Umbilical cord (tissue), 2 donors: Measurements from ENCODE around the gene ELL. TPM values are rescaled to one million over a fixed set of nuclear protein-coding genes. Genes with fewer than 3 reads are reported as not detected.
A peak's percentile ranks its signal among the peaks of the same experiment; 100 is the strongest.

Experiments used
- DNase-seq: peaks from one replicate; pipeline ENCODE4 v3.0.0-alpha.2; 2015; ENCODE audit warnings: low spot score
- total RNA-seq: library from RNA; depleted of rRNA; stranded (reverse); fragments of >200 nt; gene quantifications from one replicate; pipeline ENCODE4 v1.2.3, GENCODE V29; 2014; ENCODE audit warnings: low replicate concordance; ENCODE audit not compliant: insufficient read depth

Gene ELL
- total RNA-seq, 1 donor from 2014 or later = 22.6 TPM

DNA sequence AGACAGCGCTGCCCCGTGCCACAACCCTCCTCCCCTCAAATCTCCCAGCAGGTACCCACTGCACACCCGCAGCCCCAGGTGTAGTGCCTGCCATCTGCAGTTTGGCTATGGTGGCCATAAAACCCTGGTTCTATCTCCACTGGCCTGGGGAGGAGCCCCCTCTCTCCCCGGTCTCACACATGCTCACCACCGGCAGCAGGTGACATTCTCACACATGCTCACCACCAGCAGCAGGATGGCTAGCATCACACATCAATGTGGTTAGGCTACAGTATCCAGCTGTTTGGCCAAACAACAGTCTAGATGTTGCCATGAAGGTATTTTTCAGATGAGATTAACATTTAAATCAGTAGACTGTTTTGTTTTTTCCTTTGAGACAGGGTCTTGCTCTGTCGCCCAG is 31.1 kb downstream of the ELL start:
- DNase-seq = no peak

DNA sequence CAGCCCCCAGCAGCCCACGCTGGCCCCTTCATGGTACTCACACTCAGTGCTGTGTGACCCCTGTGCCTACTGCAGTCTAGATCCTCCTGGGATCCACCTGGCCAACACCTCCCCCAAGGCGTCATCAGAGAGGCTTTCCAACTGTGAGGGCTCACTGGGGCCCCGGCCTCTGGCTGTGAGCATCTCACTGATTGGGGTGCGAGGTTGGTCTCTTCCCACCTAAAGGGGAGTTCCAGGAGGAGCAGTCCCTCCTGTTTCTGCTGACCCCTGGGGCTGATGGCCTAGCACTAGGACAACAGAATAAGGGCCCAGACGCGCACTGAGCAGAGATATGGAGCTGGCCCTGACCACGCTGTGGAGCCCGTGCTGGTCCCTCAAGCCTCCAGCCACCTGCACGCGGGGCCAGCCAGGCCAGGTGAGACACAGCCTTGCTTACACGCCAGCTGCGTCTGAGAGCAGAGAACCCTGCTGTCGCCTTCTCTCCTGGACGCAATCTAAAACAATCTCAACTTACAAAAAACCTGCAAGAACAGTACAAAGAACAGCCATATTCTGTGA is 32.2 kb downstream of the ELL start:
- no peak for DNase-seq

DNA sequence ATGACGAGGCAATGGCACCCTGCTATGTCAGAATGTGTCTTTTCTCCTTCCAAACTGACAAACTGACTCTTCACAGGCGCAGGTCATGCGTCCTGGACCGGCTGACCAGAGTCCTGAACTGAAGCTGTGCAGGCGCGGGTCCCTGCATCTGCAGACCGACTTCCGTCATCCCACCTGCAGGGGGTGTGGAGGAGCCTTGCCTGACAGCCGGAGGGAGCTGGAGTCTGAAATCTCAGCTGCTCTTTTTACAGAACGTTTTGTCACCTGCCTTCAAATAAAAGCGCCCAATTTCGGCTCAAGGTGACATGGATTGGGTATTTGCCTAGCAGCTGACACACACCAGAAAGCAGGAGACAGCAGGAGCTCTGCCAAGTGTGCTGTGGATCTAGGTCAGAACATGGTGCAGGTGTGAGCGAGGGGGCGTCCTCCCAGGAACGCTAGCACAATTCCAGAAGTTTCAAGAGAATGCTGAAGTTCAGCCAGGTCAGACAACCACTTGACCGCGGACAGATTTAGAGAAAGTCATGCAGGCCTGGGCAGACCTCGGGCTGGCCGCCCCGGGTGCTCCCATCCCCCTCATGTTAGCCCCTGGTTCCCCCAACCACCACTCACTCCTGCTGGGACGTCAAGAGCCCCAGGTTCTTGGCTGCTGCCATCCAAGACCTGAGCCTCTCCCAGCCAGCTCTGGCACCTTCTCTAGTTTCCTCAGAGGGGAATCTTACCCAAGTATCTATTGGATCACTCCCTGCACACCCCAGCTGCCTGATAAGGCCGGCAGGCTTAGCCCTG is 32.8 kb downstream of the ELL start:
- DNase-seq = no peak

DNA sequence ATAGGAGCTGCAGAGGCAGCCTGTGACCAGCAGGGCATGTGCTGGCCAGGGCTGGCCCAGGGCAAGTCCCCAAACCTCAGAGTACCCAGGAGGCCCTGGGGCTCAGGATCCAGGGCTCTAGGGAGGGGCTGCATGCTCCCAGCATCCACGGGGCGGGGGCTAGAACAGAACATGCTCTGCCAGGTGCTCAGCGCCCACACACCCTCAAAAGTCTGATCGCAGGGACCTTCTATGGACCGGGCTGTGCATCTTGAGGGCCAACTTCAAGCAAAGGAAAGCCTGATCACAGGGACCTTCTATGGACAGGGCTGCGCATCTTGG is 33.5 kb downstream of the ELL start:
- no peak for DNase-seq

DNA sequence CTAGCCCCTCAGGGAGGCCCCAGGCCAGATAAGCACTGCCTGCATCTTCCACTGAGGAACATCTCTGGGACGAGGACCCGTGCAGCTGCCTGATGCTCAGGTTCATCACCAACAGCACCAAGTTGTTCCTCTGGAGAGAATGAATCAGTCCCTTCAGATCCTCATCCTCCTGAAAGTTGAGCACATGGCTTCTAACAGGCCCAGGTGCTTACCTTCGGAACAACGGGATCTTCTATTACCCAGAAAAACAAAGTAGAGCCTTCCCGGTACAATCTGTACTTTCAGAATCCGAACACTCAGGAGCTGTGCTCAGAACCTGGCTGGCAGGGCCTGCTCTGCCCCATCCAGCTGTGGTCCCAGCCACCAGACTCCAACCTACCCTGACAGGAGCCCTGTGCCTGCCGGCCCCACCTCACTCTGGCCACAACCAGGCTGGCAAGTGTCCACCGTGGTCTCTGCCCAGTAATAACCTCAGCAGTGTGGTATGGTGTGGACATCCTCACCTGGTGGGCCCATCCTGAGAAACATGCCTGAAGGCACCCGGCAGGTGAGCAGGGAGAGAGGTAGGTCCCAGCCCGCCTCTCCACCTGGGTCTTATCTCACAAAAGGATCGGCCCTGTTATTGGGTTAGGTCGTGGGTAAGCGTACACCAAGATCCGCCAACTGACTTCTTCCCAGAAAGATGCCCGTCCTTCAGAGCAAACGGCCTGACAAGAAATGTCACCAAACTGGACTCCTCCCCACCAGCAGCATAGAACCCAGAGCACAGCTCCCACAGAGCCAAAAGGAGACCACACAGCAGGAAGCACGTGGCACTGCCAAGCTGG is 34.1 kb downstream of the ELL start:
- DNase-seq = no peak

DNA sequence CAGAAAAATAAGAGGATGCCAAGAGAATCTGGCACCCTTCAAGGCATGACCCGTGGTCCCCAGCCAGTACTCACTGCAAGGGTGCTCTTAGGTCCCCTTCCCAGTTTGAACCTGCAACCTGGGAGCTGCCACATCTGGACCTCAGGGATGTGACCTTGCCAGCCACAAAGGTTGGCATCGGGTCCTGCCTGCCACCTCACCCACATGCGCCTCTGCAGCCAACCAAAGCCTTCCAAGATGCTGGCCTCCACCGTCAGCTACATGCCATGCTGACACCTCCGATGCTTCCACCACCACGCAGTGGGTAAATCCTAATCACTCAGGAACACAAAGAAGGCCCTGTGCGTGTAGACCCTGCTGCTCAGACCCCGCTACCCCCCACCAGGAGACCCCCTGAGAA is 35.1 kb downstream of the ELL start:
- DNase-seq = no peak

DNA sequence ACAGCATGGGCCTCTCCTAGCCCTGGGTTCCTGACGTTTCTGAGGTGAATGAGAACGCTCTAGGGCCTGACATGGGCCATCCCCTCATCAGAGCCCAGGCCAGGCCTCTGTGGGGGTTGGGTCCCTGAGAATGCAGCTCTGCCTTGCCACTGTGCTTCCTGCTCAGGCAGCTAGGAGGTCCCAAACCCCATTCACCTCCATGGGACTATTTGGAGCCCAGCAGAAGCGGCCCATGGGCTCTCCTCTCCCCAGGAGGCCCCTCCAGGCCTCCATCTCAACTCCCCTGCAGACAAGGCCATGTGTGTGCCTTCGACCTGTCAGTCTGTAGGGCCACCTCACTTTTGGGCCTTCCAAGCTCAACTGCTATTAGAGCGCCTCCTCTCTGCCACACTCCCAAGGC is 36.9 kb downstream of the ELL start:
- DNase-seq = no peak

DNA sequence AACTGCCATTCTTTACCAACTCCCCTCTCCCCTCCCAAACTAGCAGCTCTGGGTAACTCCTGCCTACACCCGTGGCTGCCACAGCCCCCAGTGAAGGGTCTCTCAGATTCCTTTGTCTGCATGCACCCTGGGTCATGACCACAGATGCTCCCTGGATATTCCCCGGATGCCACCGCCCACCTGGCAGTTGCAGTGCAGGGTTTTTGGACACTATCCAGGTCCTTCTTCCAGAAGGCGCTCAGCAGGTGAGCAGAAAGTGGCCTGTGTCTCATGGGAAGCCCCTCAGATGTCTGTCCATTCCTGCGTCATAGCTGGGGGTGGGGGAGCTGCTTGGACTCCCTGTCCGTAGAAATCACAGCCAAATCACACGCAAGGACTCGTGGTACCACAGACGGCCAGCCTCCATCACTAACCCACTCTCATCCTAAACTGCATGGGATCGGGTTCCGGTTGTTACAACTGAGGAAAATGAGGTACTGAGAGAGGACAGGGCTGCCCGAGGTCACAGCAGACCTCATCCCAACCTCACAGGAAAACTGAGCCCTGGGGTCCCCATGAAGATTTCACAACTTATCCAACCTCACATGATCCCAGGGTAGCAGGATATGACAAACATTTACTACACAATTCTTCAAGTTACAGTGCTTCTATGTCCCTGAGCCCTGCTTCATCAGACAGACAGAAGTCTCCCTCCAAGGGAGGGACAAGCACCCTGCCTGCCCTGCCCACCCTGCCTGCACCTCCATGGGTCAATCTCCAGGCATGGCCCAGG is 38.6 kb downstream of the ELL start:
- no peak for DNase-seq

DNA sequence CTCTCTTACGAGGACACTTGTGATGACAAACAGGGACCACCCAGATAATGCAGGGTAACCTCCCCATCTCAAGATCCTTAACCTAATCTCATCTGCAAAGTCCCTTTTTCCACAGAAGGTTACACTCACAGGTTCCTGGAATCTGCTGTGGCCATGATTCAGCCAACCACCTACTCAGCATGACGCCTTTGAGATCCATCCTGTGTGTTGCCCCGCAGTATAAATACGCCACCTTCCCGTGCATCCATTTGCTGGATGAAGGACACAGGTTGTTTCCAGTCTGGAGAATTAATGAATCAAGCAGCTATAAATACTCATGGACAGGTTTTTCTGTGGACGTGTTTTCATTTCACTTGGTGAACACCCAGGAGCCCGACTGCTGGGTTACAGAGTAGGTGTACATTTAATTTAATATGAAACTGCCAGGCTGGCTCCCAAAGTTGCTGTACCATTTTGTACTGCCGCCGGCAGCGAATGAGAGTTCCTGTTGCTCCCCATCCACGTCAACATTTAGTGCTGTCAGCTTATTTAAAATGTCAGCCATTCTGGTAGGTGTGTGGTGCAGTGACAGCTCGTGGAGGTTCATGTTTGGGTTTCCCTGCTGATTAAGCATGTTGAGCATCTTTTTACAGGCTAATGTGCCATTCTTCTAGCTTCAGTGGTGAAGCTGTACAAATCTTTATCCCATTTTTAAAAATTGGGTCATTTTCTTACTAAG is 40.2 kb downstream of the ELL start:
- no peak for DNase-seq

DNA sequence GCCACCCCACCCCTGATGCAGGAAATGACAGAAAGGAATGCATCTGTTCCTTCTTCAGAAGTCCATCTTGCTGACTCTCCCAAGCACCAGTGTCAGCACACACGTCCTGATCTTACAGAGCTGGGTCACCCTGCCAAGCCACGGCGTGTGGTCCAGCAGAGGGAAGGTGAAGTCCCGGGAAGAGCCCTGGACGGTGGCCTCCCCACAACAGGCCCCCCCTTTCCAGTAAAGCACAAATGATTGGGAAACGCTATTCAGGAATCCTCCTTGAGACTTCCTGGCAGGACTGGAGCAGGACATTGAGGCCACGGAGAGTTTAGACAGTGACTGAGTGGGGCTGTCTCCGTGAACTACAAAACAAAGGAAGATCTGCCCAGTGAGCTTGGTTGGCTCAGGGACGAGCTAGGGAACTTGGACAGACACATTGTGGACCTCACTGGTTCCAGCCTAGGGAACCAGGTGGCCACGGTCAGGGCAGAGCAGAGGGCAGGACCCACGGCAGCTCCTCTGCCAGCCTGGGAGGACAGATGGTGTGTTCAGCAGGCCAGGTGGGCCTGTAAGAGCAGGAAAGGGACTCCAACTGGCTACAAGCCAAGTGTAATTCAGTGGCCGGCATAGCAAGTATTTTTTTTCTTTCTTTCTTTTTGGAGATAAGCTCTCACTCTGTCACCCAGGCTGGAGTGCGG is 41.7 kb downstream of the ELL start:
- peak; percentile 50 for DNase-seq

DNA sequence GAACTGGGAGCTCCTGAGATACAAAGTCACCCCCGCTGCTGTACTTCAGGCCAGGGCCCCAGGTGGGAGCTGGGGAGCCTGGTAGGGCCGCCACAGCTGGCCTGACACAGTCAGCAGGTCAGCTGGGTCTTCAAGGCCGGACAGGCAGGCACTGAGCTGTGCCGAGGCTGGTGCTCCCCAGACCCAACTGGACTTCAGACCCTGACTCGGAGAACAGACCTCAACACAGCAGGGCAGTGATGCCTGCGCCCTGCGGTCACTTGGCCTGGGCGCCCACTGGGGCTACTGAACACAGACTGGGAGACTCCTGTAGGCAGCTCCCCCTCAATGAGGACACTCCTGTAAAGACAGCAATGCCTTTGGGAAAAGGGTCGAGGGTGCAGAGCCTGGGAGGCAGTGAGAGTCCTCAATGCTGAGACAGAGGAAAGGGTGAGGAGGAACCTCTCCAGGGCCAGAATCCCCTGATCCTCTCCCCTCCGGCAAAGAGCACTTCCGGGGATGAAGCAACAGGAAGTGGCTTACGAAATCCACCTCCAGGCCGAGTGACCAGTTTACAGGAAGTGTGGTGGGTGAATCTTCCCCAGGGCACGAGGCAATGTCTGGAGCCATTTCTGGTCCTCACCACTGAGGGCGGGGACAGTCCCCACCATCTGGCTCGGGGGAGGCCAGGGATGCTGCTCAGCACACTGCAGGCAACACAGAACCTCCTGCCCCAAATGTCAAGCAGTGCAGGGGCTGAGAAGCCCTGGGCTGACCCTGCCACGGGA is 43.1 kb downstream of the ELL start:
- peak; percentile 80 for DNase-seq

DNA sequence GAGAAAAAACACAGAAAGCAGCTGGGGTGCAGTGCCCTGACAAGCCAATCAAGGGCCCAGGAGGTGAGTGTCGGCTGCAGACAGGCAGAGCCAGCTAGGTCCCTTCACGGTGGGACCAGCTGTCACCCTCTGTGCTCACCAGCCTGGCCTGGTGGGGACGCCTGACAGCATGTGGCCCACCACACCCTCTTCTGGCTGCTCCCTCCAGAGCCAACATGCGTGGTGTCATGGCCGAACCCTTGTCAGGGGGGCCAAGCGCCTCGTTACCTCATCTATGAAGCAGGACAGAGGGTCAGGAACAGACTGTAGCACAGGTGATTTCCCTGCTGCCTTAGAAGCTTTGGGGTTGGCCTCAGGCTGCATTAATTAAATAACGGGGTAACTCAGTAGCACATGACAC is 43.9 kb downstream of the ELL start:
- DNase-seq = no peak

DNA sequence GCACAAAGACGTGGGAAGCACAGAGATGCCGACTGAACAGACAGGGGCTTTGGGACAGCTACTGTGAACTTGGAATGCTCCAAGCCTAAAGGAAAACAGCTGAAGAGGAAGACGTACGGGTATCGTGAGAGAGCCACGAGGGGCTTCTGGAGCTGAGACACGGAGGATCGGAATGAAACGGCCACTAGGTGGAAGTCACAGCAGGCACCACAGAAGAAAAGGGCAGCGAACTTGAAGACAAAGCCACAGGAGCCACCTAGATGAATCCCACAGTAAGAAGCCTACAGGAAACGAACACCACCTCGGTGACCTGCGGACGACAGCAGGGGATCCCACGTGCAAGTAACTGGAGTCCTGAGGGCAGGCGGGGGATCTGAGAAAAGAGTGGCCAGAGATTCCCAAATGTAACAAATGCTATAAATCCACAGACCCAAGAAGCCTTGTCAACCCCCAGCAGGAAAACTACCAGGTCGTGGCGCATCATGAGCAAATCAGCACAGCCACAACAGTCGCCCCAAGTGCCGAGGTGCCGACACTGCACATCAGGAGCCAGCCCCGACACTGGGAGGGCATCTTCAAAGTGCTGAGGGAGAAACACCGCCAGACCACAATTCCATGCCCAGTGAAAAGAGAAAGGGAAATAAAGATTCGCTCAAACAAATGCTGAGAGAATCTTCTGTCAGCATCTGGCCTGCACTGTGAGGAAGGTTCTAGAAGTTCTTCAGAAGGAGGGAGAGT is 44.7 kb downstream of the ELL start:
- no peak for DNase-seq

DNA sequence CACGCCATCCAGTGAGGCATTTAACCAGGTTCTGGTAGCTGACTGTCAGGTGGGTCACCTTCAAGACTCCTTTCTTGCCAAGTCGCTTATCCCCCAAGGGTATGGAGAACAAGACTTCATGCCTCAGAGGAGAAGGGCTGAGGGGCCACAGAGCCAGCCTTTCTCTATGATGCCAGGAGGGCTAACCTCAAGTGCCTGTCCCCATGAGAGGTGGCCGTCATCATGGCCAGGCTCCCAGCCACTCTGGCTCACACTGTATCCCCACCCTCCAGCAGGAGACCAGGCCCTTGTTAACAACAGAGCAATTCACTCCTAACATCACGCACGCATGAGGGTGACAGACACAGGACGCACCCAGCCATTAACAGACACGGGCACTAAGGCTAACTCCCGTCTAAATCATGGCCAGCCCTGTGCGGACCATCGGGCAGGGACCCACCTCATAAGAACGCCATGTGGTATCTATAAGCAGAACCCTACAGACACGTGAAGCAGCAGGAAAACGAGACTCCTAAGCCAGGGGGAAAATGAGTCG is 45.3 kb downstream of the ELL start:
- DNase-seq = no peak

DNA sequence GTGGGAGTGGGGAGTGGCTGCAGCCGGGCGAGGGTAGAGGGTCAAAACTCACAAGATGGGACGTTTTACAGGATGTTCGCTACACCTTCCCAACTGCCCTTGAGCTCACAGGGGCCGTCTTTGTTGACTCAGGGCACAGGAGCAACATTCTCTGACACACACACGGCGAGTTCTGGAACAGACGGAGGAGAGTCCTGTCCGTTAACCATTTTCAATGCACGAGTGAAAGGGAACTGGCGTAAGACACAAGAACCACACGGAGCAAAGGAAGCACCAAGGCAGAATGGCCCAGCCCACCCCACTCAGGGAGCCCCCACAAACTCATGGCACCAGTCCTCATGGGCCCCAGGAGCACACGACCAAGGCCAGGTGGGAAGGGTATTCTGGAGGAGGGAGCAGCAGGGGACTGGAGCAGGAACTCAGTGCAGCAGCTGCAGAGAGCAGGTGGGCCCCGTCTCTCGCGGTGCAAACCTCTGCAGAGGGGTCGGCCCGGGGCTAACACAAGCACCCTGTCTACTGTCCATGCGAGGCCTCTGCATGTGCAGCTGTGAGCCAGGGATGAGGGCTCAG is 46.0 kb downstream of the ELL start:
- no peak for DNase-seq

DNA sequence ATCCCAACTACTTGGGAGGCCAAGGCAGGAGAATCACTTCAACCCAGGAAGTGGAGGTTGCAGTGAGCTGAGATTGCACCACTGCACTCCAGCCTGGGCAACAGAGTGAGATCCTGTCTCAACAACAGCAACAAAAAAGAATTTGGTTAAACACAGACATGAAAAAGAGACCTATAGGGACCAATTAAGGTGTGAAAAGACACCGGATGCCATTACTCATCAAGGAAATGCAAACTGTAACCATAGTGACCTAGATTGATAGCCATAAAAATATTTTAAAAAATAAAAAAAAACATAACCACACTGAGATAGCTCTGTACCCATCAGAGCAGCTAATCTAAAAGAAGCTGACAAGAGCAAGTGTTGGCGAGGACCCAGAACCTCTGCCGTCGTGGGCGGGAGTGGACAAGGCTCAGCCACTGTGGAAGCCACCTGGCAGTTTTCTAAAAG is 46.8 kb downstream of the ELL start:
- DNase-seq = no peak

DNA sequence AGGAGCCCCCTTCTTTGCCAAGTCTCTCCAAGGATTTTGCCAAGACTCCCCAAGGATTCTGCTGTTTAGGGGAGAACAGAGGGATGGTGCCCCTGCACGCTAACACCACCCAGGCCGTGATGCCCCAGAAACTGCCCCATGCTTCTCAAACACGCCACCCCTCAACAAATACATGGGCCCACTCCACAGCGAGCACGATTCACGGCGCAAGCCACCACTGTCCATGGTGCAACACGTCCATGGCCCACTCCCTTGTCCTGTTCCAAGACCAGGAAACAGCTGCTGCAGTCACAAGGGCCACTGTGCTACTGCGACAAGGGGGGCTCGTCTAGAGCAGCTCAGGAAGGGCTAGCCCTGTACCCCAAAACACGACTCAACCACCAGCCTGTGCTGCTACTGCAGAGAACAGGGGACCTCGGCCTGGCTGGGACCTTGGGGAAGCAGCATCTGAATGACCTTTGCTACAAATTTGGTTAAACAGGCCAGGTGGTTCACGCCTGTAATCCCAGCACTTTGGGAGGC is 47.4 kb downstream of the ELL start:
- DNase-seq = no peak

DNA sequence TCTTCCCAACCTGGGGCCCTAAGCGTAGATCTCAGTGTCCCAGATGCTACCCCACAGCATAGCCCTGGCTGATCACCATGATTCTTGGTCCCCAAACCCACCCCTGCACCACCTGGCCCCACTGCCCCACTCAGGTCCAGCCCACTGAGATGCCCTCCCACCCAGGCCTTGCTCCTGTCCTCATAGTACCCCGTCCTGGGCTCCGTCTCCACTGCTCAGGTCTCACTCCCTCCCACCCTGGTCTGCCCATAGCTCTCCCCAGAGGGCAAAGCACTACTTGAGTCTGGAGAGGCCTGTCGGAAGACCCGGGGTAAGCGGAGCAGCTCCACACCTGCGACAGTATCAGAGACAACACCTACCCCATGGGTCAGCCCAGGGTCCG is 48.2 kb downstream of the ELL start:
- no peak for DNase-seq
